ENCODE data around the gene ARPC4.

ARPC4 gene

GRCh38 chr3:9748031-9748430, 44.9 kb upstream of the ARPC4 start:
- TF ChIP-seq CTCF (IDR thresholded peaks at IDR 0.05; ENCODE audit: low read depth, low read length) = no peak
- DNase-seq (ENCODE audit: low read depth, low spot score) = no peak
- in situ Hi-C loops (cut with HindIII; ENCODE audit: low sequenced_read_pairs) = no loop called here
- H3K4me3 ChIP-seq (ENCODE audit: low read depth, low read length) = no peak overlapping the region

- DNase-seq (ENCODE audit: low read depth, low spot score) = no peak
- TF ChIP-seq CTCF (IDR thresholded peaks at IDR 0.05; ENCODE audit: low read depth, low read length) = no peak
- peak overlapping the region; percentile 78 for H3K4me3 ChIP-seq (ENCODE audit: low read depth, low read length)
- in situ Hi-C loops (cut with HindIII; ENCODE audit: low sequenced_read_pairs) = no loop called here
These were observed 43.6 kb upstream of the ARPC4 start for GRCh38 chr3:9749296-9749644.

- H3K4me3 ChIP-seq (ENCODE audit: low read depth, low read length) = peak within 1 kb of the TSS; percentile 78
- in situ Hi-C loops (cut with HindIII; ENCODE audit: low sequenced_read_pairs) = no loop called here
- DNase-seq (ENCODE audit: low read depth, low spot score) = peak; percentile 99
- no peak for TF ChIP-seq CTCF (IDR thresholded peaks at IDR 0.05; ENCODE audit: low read depth, low read length)
These were observed 43.0 kb upstream of the ARPC4 start, which contains the start of gene OGG1 for GRCh38 chr3:9749645-9750555. Gene OGG1, plus strand, starts transcription at chr3:9749952. Its CDS starts 335 bp downstream, at chr3:9750287.

GRCh38 chr3:9750556-9751411, 42.1 kb upstream of the ARPC4 start:
- peak; percentile 14 for DNase-seq (ENCODE audit: low read depth, low spot score)
- in situ Hi-C loops (cut with HindIII; ENCODE audit: low sequenced_read_pairs) = no loop called here
- peak overlapping the region; percentile 78 for H3K4me3 ChIP-seq (ENCODE audit: low read depth, low read length)
- TF ChIP-seq CTCF (IDR thresholded peaks at IDR 0.05; ENCODE audit: low read depth, low read length) = no peak

- no peak overlapping the region for H3K4me3 ChIP-seq (ENCODE audit: low read depth, low read length)
- DNase-seq (ENCODE audit: low read depth, low spot score) = no peak
- in situ Hi-C loops (cut with HindIII; ENCODE audit: low sequenced_read_pairs) = no loop called here
- TF ChIP-seq CTCF (IDR thresholded peaks at IDR 0.05; ENCODE audit: low read depth, low read length) = no peak
These were observed 38.2 kb upstream of the ARPC4 start for GRCh38 chr3:9754678-9755077.

- no peak for DNase-seq (ENCODE audit: low read depth, low spot score)
- no peak overlapping the region for H3K4me3 ChIP-seq (ENCODE audit: low read depth, low read length)
- in situ Hi-C loops (cut with HindIII; ENCODE audit: low sequenced_read_pairs) = no loop called here
- TF ChIP-seq CTCF (IDR thresholded peaks at IDR 0.05; ENCODE audit: low read depth, low read length) = no peak
These were observed 35.5 kb upstream of the ARPC4 start for GRCh38 chr3:9757427-9757826.
